HepG2 (cell line): Measurements from ENCODE around the gene BMF. TPM values are rescaled to one million over a fixed set of nuclear protein-coding genes. Genes with fewer than 3 reads are reported as not detected.
A peak's percentile ranks its signal among the peaks of the same experiment; 100 is the strongest.

ENCODE experiments used
- CEBPB ChIP-seq: IDR thresholded peaks from 2 replicates; pipeline ENCODE4 v1.6.1; 2011; ENCODE audit warnings: low read depth, low read length, improper control_type of control experiment, borderline replicate concordance
- DMTF1 ChIP-seq: sonication (generic); formaldehyde crosslinking; IDR thresholded peaks from 2 replicates; pipeline ENCODE4 v1.4.0; 2020; ENCODE audit warnings: mild to moderate bottlenecking, missing genetic modification reagents
- DRAP1 ChIP-seq: IDR thresholded peaks from 2 replicates; pipeline ENCODE4 v1.6.1; 2016; ENCODE audit warnings: missing genetic modification reagents, missing compliant biosample characterization
- FOSL2 ChIP-seq: sonication (generic); formaldehyde crosslinking; IDR thresholded peaks from 2 replicates; pipeline ENCODE4 v1.4.0; 2020; ENCODE audit warnings: missing genetic modification reagents
- GATAD2A ChIP-seq: IDR thresholded peaks from 2 replicates; pipeline ENCODE4 v1.6.1; 2016
- GFI1 ChIP-seq: sonication (generic); formaldehyde crosslinking; IDR thresholded peaks from 2 replicates; pipeline ENCODE4 v1.5.0; 2020; ENCODE audit warnings: missing genetic modification reagents, mild to moderate bottlenecking, borderline replicate concordance
- HBP1 ChIP-seq: IDR thresholded peaks from 2 replicates; pipeline ENCODE4 v1.6.1; 2016; ENCODE audit warnings: low read depth, control low read depth
- NCOA2 ChIP-seq: sonication (generic); formaldehyde crosslinking; IDR thresholded peaks from 2 replicates; pipeline ENCODE4 v1.8.0; 2022; ENCODE audit warnings: inconsistent platforms
- RXRB ChIP-seq: IDR thresholded peaks from 2 replicates; pipeline ENCODE4 v1.6.1; 2016; ENCODE audit warnings: borderline replicate concordance, missing genetic modification reagents, missing compliant biosample characterization
- SOX13 ChIP-seq, 3 experiments: fragments of 450-650 bp in 1 of 3; sonication (generic) in 1 of 3; formaldehyde crosslinking in 1 of 3; IDR thresholded peaks in 2 of 3; conservative IDR thresholded peaks in 1 of 3; 2 replicates each; pipeline versions ENCODE4 v1.5.0 to v1.6.1; 2016 to 2020; ENCODE audit warnings: antibody characterized with exemption in 1 of 3, mild to moderate bottlenecking in 1 of 3, missing compliant biosample characterization in 1 of 3, missing genetic modification reagents in 1 of 3, moderate library complexity in 1 of 3
- STAT5B ChIP-seq: sonication (generic); formaldehyde crosslinking; IDR thresholded peaks from 2 replicates; pipeline ENCODE4 v1.4.0; 2020; ENCODE audit warnings: missing genetic modification reagents
- TGIF2 ChIP-seq: IDR thresholded peaks from 2 replicates; pipeline ENCODE4 v1.6.1; 2016; ENCODE audit warnings: control low read depth, missing compliant biosample characterization
- ZBTB25 ChIP-seq: IDR thresholded peaks from 2 replicates; pipeline ENCODE4 v1.6.1; 2018; ENCODE audit warnings: missing genetic modification reagents
- ZBTB43 ChIP-seq: sonication (generic); formaldehyde crosslinking; conservative IDR thresholded peaks from 2 replicates; pipeline ENCODE4 v1.4.0; 2020; ENCODE audit warnings: missing genetic modification reagents
- ZNF362 ChIP-seq: sonication (generic); formaldehyde crosslinking; IDR thresholded peaks from 2 replicates; pipeline ENCODE4 v1.4.0; 2020; ENCODE audit warnings: missing genetic modification reagents, mild to moderate bottlenecking, borderline replicate concordance
- ZNF589 ChIP-seq: sonication (generic); formaldehyde crosslinking; conservative IDR thresholded peaks from 2 replicates; pipeline ENCODE4 v1.8.0; 2022; ENCODE audit warnings: mild to moderate bottlenecking, moderate library complexity, missing genetic modification reagents
- ZSCAN9 ChIP-seq: IDR thresholded peaks from 2 replicates; pipeline ENCODE4 v1.6.1; 2016; ENCODE audit warnings: borderline replicate concordance
- polyA plus RNA-seq, 8 experiments: library from polyadenylated mRNA; depleted of rRNA in 3 of 8; stranded (reverse) in 7 of 8; unstranded in 1 of 8; fragments of >200 nt; fragmentation: Illumina TruSeq in 4 of 8; extraction: Trizol in 4 of 8; gene quantifications; 2 replicates each; pipeline versions ENCODE4 v1.2.1 to v1.2.3, GENCODE V29; 2011 to 2016; ENCODE audit warnings: low read depth in 4 of 8, missing spikeins in 1 of 8, mixed read lengths in 1 of 8; ENCODE audit not compliant: insufficient read depth in 1 of 8
- total RNA-seq, 5 experiments: library from RNA; depleted of rRNA; stranded (reverse); fragments of >200 nt; fragmentation: Illumina TruSeq; extraction: Trizol; gene quantifications; 2 replicates each; pipeline ENCODE4 v1.2.3, GENCODE V29; 2016; ENCODE audit warnings: low read depth in 1 of 5

BMF gene
- total and polyA plus RNA-seq, 2 of the 13 experiments (the other 11 are each of a cell fraction or from before 2014, with no cell fraction given) = 8.7 to 15.9 TPM

GRCh38 chr15:40106203-40107161 lies 2.2 kb downstream of the BMF start (continued):
- TF ChIP-seq SOX13 (IDR thresholded peaks at IDR 0.05) (no peak), SOX13 (CRISPR knock-in tag; conservative IDR thresholded peaks at IDR 0.05 in 1 of 2, IDR thresholded peaks at IDR 0.05 in 1 of 2) (peak in 1 of 2 experiments; percentile 70; a peak in 2 of 4 replicates), ZNF362 (CRISPR knock-in tag) (no peak), GFI1 (no peak), HBP1 (CRISPR knock-in tag) (peak; percentile 69; the same call in 1 of the 2 replicates), RXRB (CRISPR knock-in tag) (peak; percentile 64), ZBTB25 (CRISPR knock-in tag) (no peak), DMTF1 (CRISPR knock-in tag) (no peak), ZBTB43 (0 out of 2 replicates have a peak, but pooled peaks have one; percentile 16), GATAD2A (peak; percentile 76; the same call in 1 of the 2 replicates), TGIF2 (CRISPR knock-in tag) (peak; percentile 33; the same call in 1 of the 2 replicates), ZNF589 (no peak), CEBPB (peak; percentile 98), NCOA2 (peak; percentile 47; the same call in 1 of the 2 replicates), ZSCAN9 (0 out of 2 replicates have a peak, but pooled peaks have one; percentile 39), FOSL2 (CRISPR knock-in tag) (peak; percentile 57; the same call in 1 of the 2 replicates), STAT5B (CRISPR knock-in tag) (no peak), DRAP1 (peak; percentile 47; the same call in 1 of the 2 replicates)
